Natural killer cell (primary cell): ENCODE measurements around the gene KCNJ12. TPM values are rescaled to one million over a fixed set of nuclear protein-coding genes. Genes with fewer than 3 reads are reported as not detected.
"Not testable (repeated sequence)": the region's sequence is repeated elsewhere in the genome, so short reads cannot be mapped to it uniquely, and the experiment has no call there.

ENCODE experiments used
- ATAC-seq, 3 donors: fragments of 150-1000 bp in 2 of 3; fragments of 200-7000 bp in 1 of 3; cut with Tn5 transposase; 1 replicate in 1 of 3; 2 replicates in 2 of 3; pipeline ENCODE4 v1.10.0; 2021; ENCODE audit warnings: mild to moderate bottlenecking in 2 of 3, moderate library complexity in 2 of 3
- DNase-seq, 2 donors: peaks; one replicate each; pipeline versions ENCODE4 v3.0.0 to v3.0.0-alpha.2; 2013 to 2021; ENCODE audit warnings: mixed read lengths in 1 of 2
- H3K27ac ChIP-seq: one replicate; pipeline ENCODE4 v1.5.1; 2013; ENCODE audit warnings: mild to moderate bottlenecking, low read length
- H3K27me3 ChIP-seq: one replicate; pipeline ENCODE4 v1.6.1; 2013; ENCODE audit warnings: low read length; ENCODE audit not compliant: control insufficient read depth, insufficient read depth
- H3K36me3 ChIP-seq: one replicate; pipeline ENCODE4 v1.6.1; 2013; ENCODE audit warnings: low read length; ENCODE audit not compliant: control insufficient read depth, insufficient read depth
- H3K4me1 ChIP-seq: one replicate; pipeline ENCODE4 v1.6.1; 2013; ENCODE audit warnings: low read length; ENCODE audit not compliant: control insufficient read depth, insufficient read depth
- H3K4me3 ChIP-seq: one replicate; pipeline ENCODE4 v1.5.1; 2013; ENCODE audit warnings: low read length
- H3K9me3 ChIP-seq: one replicate; pipeline ENCODE4 v1.6.1; 2013; ENCODE audit warnings: low read length; ENCODE audit not compliant: control insufficient read depth, insufficient read depth
- H3K27ac Mint-ChIP-seq, 2 donors: one replicate each; pipeline ENCODE4 v1.8.0; 2022; ENCODE audit warnings: mild to moderate bottlenecking in 2 of 2, mixed read lengths in 2 of 2, moderate library complexity in 1 of 2
- H3K27me3 Mint-ChIP-seq, 2 donors: one replicate each; pipeline ENCODE4 v1.8.0; 2022; ENCODE audit warnings: low read depth in 2 of 2, mixed read lengths in 2 of 2
- H3K36me3 Mint-ChIP-seq: one replicate; pipeline ENCODE4 v1.8.0; 2022; ENCODE audit warnings: mixed read lengths
- H3K4me1 Mint-ChIP-seq, 2 donors: one replicate each; pipeline ENCODE4 v1.8.0; 2022; ENCODE audit warnings: mixed read lengths in 2 of 2
- H3K4me3 Mint-ChIP-seq: one replicate; pipeline ENCODE4 v1.8.0; 2022; ENCODE audit warnings: mild to moderate bottlenecking, moderate library complexity, mixed read lengths
- H3K9me3 Mint-ChIP-seq, 2 donors: one replicate each; pipeline ENCODE4 v1.8.0; 2022; ENCODE audit warnings: mixed read lengths in 2 of 2
- WGBS: methylation state at CpG from one replicate; pipeline ENCODE4 v1.1.7; 2013; ENCODE audit warnings: missing lambda C conversion rate; ENCODE audit not compliant: insufficient coverage; 5-methylcytosine and 5-hydroxymethylcytosine counted together
- intact Hi-C: fragments of 100-400 bp; cut with micrococcal nuclease; formaldehyde crosslinking; loops from one replicate; pipeline ENCODE4 v1.14.2; 2022
- total RNA-seq, 4 donors: library from RNA; stranded (reverse); fragments of 120-200 nt in 1 of 4; gene quantifications; one replicate each; pipeline versions ENCODE4 v1.2.3 to v1.2.4, GENCODE V29; 2013 to 2022
- TF ChIP-seq, protein P1 (sequence below): fragments of 200-600 bp; IDR thresholded peaks from one replicate; pipeline ENCODE4 v1.8.0; 2022; ENCODE audit warnings: antibody characterized with exemption

Gene KCNJ12
- total RNA-seq, 3 donors from 2014 or later (not counting 1 experiment from before 2014, with no cell fraction given): 0.14 TPM; not detected in 2

DNA sequence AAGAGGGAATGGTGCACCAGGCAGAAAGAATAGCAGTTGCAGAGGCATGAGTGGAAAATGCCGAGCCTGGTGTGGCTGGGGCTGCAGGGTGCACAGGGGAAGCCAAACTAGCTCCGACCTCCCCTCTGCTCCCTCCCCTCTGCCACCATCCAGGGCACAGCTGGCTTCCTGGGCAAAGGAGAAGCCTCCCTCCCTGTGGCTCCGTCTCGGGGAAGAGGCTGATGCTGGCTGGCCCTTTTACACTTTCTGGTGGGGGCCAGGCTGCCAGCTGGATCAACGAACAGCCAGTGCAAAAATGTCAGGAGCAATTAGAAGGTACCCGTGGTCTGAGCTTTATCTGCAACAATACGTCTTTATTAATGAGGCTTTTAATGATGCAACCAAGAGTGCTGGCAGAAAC lies 37.1 kb upstream of the KCNJ12 start:
- Mint-ChIP-seq H3K27ac (no peak overlapping the region), H3K9me3 (no peaks in the 10 kb centered on the region), H3K4me3 (no peak overlapping the region), H3K27me3 (no peaks in the 10 kb centered on the region), H3K4me1 (no peaks in the 10 kb centered on the region), H3K36me3 (no peaks in the 10 kb centered on the region)
- DNase-seq: no peak
- WGBS: 61% methylated on average over 7 of the region's 7 CpGs
- Histone ChIP-seq H3K4me1 (no peaks in the 10 kb centered on the region), H3K4me3 (no peak overlapping the region), H3K27ac (no peak overlapping the region), H3K36me3 (no peaks in the 10 kb centered on the region), H3K9me3 (no peaks in the 10 kb centered on the region), H3K27me3 (no peaks in the 10 kb centered on the region)
- intact Hi-C loops: no loop called here
- TF ChIP-seq, protein P1, sequence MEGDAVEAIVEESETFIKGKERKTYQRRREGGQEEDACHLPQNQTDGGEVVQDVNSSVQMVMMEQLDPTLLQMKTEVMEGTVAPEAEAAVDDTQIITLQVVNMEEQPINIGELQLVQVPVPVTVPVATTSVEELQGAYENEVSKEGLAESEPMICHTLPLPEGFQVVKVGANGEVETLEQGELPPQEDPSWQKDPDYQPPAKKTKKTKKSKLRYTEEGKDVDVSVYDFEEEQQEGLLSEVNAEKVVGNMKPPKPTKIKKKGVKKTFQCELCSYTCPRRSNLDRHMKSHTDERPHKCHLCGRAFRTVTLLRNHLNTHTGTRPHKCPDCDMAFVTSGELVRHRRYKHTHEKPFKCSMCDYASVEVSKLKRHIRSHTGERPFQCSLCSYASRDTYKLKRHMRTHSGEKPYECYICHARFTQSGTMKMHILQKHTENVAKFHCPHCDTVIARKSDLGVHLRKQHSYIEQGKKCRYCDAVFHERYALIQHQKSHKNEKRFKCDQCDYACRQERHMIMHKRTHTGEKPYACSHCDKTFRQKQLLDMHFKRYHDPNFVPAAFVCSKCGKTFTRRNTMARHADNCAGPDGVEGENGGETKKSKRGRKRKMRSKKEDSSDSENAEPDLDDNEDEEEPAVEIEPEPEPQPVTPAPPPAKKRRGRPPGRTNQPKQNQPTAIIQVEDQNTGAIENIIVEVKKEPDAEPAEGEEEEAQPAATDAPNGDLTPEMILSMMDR: no peak
- no peak for ATAC-seq

DNA sequence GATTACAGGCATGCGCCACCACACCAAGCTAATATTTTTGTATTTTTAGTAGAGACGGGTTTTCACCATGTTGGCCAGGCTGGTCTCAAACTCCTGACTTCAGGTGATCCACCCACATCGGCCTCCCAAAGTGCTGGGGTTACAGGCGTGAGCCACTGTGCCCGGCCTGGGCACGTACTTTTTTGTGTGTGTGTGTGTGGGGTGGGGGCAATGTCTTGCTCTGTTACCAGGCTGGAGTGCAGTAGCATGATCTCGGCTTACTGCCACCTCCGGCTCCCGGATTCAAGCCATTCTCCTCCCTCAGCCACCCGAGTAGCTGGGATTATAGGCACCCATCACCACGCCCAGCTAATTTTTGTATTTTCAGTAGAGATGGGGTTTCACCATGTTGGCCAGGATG lies 36.6 kb upstream of the KCNJ12 start:
- WGBS: 94% methylated on average over 9 of the region's 11 CpGs
- ATAC-seq, H3K36me3 Mint-ChIP-seq, H3K9me3 ChIP-seq, H3K4me1 ChIP-seq, H3K4me3 Mint-ChIP-seq, H3K36me3 ChIP-seq, H3K4me1 Mint-ChIP-seq, H3K4me3 ChIP-seq, H3K27me3 ChIP-seq, H3K27ac Mint-ChIP-seq, H3K27ac ChIP-seq, intact Hi-C loops, H3K27me3 Mint-ChIP-seq, H3K9me3 Mint-ChIP-seq, DNase-seq: not testable (repeated sequence)

DNA sequence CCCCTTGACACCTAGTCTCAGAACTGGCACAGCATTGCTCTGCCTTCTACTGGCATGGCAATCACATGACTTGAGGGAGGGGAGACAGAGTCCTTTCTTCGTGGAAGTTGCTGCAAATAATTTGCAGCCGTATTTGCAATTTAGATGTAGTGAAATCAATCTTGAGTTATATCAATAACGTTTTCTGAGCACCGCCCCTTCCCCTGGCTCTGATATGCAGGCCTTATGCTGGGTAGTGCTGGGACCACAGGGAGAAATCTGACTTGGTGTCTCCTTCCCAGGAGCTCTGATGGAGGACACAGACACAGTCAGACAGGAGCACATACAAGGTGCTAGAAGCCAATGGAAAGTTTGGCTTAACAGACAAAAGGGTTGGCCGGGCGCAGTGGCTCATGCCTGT lies 35.8 kb upstream of the KCNJ12 start:
- H3K36me3 ChIP-seq, H3K27ac ChIP-seq, intact Hi-C loops, H3K4me1 Mint-ChIP-seq, H3K4me3 Mint-ChIP-seq, H3K4me1 ChIP-seq, H3K9me3 ChIP-seq, H3K27me3 Mint-ChIP-seq, H3K4me3 ChIP-seq, H3K36me3 Mint-ChIP-seq, H3K27me3 ChIP-seq, H3K27ac Mint-ChIP-seq, H3K9me3 Mint-ChIP-seq, DNase-seq, ATAC-seq: not testable (repeated sequence)
- 87% methylated on average over 6 of the region's 6 CpGs for WGBS

DNA sequence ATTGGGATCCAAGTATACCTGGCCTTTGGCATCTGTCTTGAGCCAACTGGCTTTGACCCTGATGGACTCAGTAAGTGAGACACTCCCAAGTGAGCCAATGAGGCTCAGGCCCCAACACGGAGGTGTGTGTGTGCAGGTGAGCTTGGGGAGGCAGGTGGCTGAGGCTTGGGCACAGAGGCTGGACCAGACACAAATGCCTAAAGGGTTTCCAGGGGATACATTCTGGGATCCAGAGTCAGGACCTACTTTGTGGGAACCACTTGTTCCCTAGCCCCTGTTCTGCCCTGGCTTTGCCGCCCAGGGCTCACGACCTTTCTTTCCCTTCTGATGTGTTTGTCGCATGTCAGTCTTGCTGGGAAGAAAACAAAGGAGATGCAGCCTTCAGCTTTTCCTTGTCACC lies 34.9 kb upstream of the KCNJ12 start:
- intact Hi-C loops, H3K36me3 ChIP-seq, H3K27me3 ChIP-seq, H3K4me1 Mint-ChIP-seq, H3K36me3 Mint-ChIP-seq, H3K27ac ChIP-seq, H3K4me3 Mint-ChIP-seq, ATAC-seq, H3K27me3 Mint-ChIP-seq, H3K9me3 Mint-ChIP-seq, DNase-seq, H3K4me3 ChIP-seq, H3K9me3 ChIP-seq, H3K27ac Mint-ChIP-seq, H3K4me1 ChIP-seq: not testable (repeated sequence)
- 100% methylated on average over 1 of the region's 4 CpGs for WGBS

DNA sequence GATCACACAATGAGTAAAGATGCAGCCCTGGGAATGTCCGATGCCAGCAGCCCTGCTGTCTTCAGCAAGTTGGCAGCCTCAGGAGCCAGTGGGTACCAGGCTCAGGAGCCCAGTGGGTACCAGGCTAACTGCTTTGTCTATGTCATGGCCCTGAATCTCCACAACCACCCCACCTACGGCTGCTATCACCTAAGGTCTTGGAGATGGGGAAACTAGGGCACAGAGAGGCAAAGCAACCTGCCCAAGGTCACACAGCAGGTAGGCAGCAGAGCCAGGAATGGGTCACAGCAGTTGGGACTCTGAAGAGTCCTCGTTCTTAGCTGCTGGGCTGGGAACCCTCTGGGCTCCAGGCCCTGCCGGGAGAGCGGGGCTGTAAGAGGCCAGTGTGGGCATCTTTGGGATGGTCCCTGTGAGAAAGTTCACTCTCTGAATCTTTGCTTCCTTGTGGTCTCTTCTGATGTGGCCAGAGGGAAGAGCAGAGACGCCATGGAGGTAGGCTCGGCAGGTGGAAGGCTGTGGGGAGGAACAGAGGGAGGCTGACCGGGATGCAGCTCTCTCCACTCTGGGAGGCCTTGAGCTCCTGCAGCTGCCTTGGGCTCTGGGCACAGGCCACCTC lies 34.1 kb upstream of the KCNJ12 start:
- H3K4me3 Mint-ChIP-seq, ATAC-seq, H3K9me3 Mint-ChIP-seq, H3K4me1 Mint-ChIP-seq, H3K36me3 Mint-ChIP-seq, H3K4me3 ChIP-seq, H3K27me3 Mint-ChIP-seq, H3K27ac ChIP-seq, intact Hi-C loops, H3K27ac Mint-ChIP-seq, H3K27me3 ChIP-seq, H3K4me1 ChIP-seq, DNase-seq, H3K9me3 ChIP-seq, H3K36me3 ChIP-seq: not testable (repeated sequence)
- WGBS: 87% methylated on average over 8 of the region's 8 CpGs

DNA sequence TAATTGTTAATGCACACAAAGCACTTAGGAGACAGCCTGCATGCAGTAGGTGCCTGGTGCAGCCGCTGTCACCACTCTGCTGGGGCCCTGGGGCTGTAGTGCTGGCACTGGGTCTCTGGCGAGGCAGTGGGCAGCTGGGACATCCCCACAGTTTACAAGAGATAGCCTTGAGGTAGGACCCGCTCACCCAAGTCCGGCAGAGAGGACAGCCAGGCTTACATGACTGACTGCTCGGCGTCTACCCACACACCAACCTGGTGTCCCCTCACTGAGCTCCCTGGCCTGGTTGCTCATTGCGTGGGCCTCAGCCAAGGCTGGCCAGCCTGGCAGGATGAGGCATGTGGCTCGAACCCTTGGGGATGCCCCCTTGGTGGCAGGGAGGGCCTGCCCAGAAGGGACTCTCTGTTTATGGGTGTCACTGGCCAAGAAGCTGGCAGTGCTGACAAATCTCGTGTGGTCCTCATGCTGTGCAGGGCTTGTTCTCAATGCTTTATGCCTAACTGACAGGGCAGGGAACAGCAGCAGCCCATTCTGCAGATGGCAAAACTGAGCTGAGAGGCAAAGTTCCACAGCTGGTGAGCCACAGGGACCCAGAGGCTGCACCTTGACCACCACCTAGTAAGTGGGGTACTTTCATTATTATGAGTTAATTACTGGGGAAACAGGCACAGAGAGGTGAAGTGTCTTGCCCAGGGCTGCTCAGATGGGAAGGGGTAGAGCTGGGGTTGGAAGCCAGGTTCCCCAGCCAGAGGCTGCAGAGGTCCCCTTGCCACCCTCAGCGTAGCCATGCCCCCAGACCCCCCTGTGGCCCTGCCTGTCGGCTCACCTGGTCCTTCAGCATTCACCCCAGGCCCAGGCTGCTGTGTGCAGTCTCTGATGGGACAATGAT lies 32.9 kb upstream of the KCNJ12 start:
- H3K4me1 Mint-ChIP-seq, ATAC-seq, intact Hi-C loops, H3K9me3 ChIP-seq, H3K27me3 Mint-ChIP-seq, DNase-seq, H3K4me3 Mint-ChIP-seq, H3K27me3 ChIP-seq, H3K36me3 Mint-ChIP-seq, H3K9me3 Mint-ChIP-seq, H3K36me3 ChIP-seq, H3K4me3 ChIP-seq, H3K27ac ChIP-seq, H3K27ac Mint-ChIP-seq: not testable (repeated sequence)
- peaks cover 11% of the 10 kb centered on the region for H3K4me1 ChIP-seq
- WGBS: 74% methylated on average over 9 of the region's 11 CpGs

DNA sequence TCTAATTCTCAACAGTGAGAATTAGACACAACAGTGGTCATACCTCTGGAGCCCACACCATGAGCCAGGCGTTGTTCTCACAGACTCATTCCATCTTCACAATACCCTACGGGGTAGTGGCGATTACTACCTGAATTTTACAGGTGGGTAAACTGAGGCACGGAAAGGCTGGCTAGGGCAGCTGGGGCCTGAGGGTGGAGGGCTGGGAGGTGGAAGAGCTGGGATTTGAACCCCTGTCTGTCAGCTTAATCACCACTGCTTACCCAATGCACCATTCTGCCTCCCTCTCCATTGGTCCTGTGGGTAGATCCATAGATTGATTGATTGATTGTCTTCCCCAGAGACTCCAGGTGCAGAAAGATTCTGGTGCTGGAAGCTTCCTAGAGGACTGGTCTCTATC lies 31.4 kb upstream of the KCNJ12 start:
- ATAC-seq, DNase-seq, H3K27ac Mint-ChIP-seq, H3K27me3 ChIP-seq, H3K27me3 Mint-ChIP-seq, H3K9me3 Mint-ChIP-seq, H3K9me3 ChIP-seq, H3K4me3 ChIP-seq, H3K4me3 Mint-ChIP-seq, H3K36me3 ChIP-seq, H3K36me3 Mint-ChIP-seq, H3K27ac ChIP-seq, intact Hi-C loops: not testable (repeated sequence)
- H3K4me1 ChIP-seq: peaks cover 23% of the 10 kb centered on the region
- WGBS: no CpG with 5 or more reads among the region's 4 CpGs
- peaks cover 5 to 14% of the 10 kb centered on the region in 2 donors for H3K4me1 Mint-ChIP-seq
